HG03025 (cell line): Measurements from ENCODE around the gene MRC1.

Experiments
- ATAC-seq: cut with Tn5 transposase; IDR thresholded peaks from one replicate; pipeline ENCODE4 v1.9.1; 2021; ENCODE audit warnings: mild to moderate bottlenecking, moderate library complexity; ENCODE audit not compliant: unreplicated experiment, low FRiP score

MRC1 gene

GRCh38 chr10:17793823-17794644, 15.1 kb upstream of the MRC1 start:
- no peak for ATAC-seq

- ATAC-seq: no peak
Measured at GRCh38 chr10:17795083-17795482, 14.1 kb upstream of the MRC1 start.

GRCh38 chr10:17795813-17796594, 13.1 kb upstream of the MRC1 start:
- ATAC-seq: no peak

GRCh38 chr10:17801507-17801906, 7.6 kb upstream of the MRC1 start:
- ATAC-seq: no peak

GRCh38 chr10:17802350-17802749, 6.8 kb upstream of the MRC1 start:
- no peak for ATAC-seq

GRCh38 chr10:17802976-17803375, 6.2 kb upstream of the MRC1 start:
- ATAC-seq: no peak

GRCh38 chr10:17805330-17805729, 3.8 kb upstream of the MRC1 start:
- ATAC-seq: no peak

GRCh38 chr10:17805921-17806577, 3.1 kb upstream of the MRC1 start:
- ATAC-seq: no peak

- ATAC-seq: no peak
Measured at GRCh38 chr10:17811146-17811865, 2.2 kb downstream of the MRC1 start.

GRCh38 chr10:17814973-17815372, 5.8 kb downstream of the MRC1 start:
- no peak for ATAC-seq

GRCh38 chr10:17816199-17816598, 7.1 kb downstream of the MRC1 start:
- no peak for ATAC-seq

- ATAC-seq: no peak
Measured at GRCh38 chr10:17817316-17817715, 8.2 kb downstream of the MRC1 start.

- no peak for ATAC-seq
Measured at GRCh38 chr10:17817790-17818189, 8.6 kb downstream of the MRC1 start.

GRCh38 chr10:17819836-17820235, 10.7 kb downstream of the MRC1 start:
- ATAC-seq: no peak

- no peak for ATAC-seq
Measured at GRCh38 chr10:17820943-17821342, 11.8 kb downstream of the MRC1 start.

- no peak for ATAC-seq
Measured at GRCh38 chr10:17821893-17822292, 12.7 kb downstream of the MRC1 start.

GRCh38 chr10:17831341-17831740, 22.2 kb downstream of the MRC1 start:
- ATAC-seq: no peak

GRCh38 chr10:17831896-17832295, 22.7 kb downstream of the MRC1 start:
- no peak for ATAC-seq

- ATAC-seq: no peak
Measured at GRCh38 chr10:17833656-17834055, 24.5 kb downstream of the MRC1 start.

- no peak for ATAC-seq
Measured at GRCh38 chr10:17835688-17836087, 26.5 kb downstream of the MRC1 start.

GRCh38 chr10:17836942-17837341, 27.8 kb downstream of the MRC1 start:
- ATAC-seq: no peak
